GM19455 (cell line): ENCODE results near the gene RNF149.

Source experiments
- ATAC-seq: cut with Tn5 transposase; IDR thresholded peaks from one replicate; pipeline ENCODE4 v1.9.1; 2021; ENCODE audit not compliant: unreplicated experiment

Gene RNF149

DNA sequence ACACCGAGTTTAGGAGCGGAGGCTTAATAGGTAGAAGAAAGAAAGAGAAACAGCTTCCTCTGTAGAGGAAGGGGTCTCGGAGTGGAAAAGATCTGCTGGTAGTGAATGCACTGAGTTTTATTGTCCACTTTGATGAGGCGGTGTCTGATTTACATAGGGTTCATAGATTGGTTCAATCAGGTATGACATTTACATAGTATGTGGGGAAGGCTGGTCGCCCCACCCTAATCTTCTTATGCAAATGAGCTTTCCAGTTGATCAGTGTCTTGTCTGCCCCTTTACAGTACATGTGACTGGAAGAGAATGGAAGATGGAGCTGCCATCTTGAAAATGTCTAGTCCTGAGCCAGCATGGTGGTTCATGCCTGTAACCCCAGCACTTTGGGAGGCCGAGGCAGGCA, 75.7 kb downstream of the RNF149 start:
- ATAC-seq, result no peak

DNA sequence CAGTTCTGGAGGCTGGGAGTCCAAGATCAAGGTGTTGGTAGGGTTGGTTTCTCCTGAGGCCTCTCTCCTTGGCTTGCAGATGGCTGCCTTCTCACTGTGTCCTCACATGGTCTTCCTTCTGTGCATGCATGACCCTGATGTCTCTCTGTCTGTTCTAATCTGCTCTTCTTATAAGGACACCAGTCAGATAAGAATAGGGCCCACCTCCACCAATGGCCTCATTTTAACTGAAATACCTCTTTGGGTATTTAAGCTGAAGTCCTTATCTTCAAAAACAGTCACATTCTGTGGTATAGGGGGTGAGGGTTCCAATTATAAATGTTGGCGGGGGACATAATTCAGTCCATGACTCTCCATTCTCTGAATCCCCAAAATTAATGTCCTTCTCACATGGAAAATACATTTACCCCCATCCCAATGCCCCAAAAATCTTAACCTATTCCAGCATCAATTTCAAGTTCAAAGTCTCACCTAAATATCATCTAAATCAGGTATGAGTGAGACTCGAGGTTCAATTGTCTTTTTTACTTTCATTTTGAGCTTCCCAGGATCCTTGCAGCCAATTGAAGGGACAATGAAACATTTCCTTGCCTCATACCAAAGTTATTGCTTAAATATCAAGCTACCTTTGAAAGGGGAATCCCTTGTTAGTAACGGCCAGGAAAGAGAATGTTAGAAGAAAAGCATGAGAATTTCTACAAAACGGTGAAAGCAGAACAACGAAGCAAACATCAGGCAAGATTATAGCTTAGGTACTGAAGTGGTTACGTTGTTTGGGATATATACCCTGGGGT, 76.4 kb downstream of the RNF149 start:
- no peak for ATAC-seq

DNA sequence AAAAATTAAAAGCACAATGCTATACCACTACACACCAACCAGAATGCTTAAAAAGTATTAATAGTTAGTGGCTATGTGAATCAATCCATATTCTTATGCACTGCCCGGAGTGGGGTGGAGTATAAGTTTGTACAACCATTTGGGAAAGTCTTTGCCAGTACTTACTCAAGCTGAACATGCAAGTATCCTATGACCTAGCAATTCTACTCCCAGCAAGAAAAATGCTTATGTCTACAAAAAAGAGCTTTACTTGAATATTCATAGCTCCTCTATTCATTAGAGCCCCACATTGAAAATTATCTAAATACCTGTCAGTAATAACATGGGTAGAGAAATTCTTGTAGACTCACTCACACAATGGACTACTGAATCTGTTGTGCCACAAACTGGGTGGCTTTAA, 77.3 kb downstream of the RNF149 start:
- ATAC-seq, result no peak

DNA sequence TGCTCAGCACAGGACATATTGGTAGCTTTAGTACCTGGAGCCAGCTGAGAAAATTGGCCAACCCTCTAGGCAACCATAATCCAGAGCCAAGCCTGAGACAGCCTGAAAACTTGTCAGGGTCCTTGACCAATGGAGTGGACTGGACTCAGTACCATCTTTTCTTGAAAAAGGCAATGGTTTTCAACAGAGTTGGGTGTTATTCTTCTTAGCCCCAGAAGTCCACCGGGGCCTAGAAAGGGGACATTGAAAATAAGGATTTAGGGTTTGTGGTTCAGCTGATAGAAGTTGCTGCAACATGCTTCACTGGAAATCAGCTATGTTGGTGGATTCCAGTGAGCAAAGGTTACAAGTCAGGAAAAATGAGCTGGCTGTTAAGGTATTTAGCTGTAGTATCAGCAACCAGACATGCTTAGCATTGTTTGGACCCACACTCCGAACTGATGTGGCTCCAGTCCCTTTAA, 77.9 kb downstream of the RNF149 start:
- no peak for ATAC-seq
